ENCODE measurements around the gene TAC4.

Gene TAC4

GRCh38 chr17:49846938-49847712 lies 744 bp downstream of the TAC4 start:
- Histone ChIP-seq H3K27ac (ENCODE audit: poor library complexity, severe bottlenecking) (no peak overlapping the region), H3K27me3 (ENCODE audit: insufficient read depth, poor library complexity, severe bottlenecking) (peaks cover 15% of the 10 kb centered on the region), H3K4me3 (ENCODE audit: severe bottlenecking) (no peak overlapping the region), H3K4me1 (ENCODE audit: insufficient read depth, poor library complexity, severe bottlenecking) (no peaks in the 10 kb centered on the region), H3K36me3 (ENCODE audit: low read depth) (no peaks in the 10 kb centered on the region), H3K9me3 (ENCODE audit: severe bottlenecking) (no peaks in the 10 kb centered on the region)
- no peak for TF ChIP-seq CTCF (IDR thresholded peaks at IDR 0.05; ENCODE audit: poor library complexity, severe bottlenecking)
- DNase-seq (ENCODE audit: low spot score) (no peak), ATAC-seq (ENCODE audit: low read depth) (no peak)

GRCh38 chr17:49845321-49845720 lies 2.5 kb downstream of the TAC4 start:
- ATAC-seq (ENCODE audit: low read depth), result no peak
- Histone ChIP-seq H3K36me3 (ENCODE audit: low read depth) (no peaks in the 10 kb centered on the region), H3K27me3 (ENCODE audit: insufficient read depth, poor library complexity, severe bottlenecking) (peaks cover 2% of the 10 kb centered on the region), H3K4me3 (ENCODE audit: severe bottlenecking) (no peak overlapping the region), H3K4me1 (ENCODE audit: insufficient read depth, poor library complexity, severe bottlenecking) (no peaks in the 10 kb centered on the region), H3K9me3 (ENCODE audit: severe bottlenecking) (no peaks in the 10 kb centered on the region), H3K27ac (ENCODE audit: poor library complexity, severe bottlenecking) (no peak overlapping the region)
- no peak for DNase-seq (ENCODE audit: low spot score)
- no peak for TF ChIP-seq CTCF (IDR thresholded peaks at IDR 0.05; ENCODE audit: poor library complexity, severe bottlenecking)

- Histone ChIP-seq H3K4me3 (ENCODE audit: severe bottlenecking) (no peak overlapping the region), H3K36me3 (ENCODE audit: low read depth) (no peaks in the 10 kb centered on the region), H3K27me3 (ENCODE audit: insufficient read depth, poor library complexity, severe bottlenecking) (no peaks in the 10 kb centered on the region), H3K27ac (ENCODE audit: poor library complexity, severe bottlenecking) (no peak overlapping the region), H3K4me1 (ENCODE audit: insufficient read depth, poor library complexity, severe bottlenecking) (no peaks in the 10 kb centered on the region), H3K9me3 (ENCODE audit: severe bottlenecking) (no peaks in the 10 kb centered on the region)
- ATAC-seq (ENCODE audit: low read depth) (no peak), DNase-seq (ENCODE audit: low spot score) (no peak)
- TF ChIP-seq CTCF (IDR thresholded peaks at IDR 0.05; ENCODE audit: poor library complexity, severe bottlenecking), result peak; percentile 41
Observed at GRCh38 chr17:49843774-49844350, 4.0 kb downstream of the TAC4 start.

- Histone ChIP-seq H3K4me1 (ENCODE audit: insufficient read depth, poor library complexity, severe bottlenecking) (no peaks in the 10 kb centered on the region), H3K36me3 (ENCODE audit: low read depth) (no peaks in the 10 kb centered on the region), H3K4me3 (ENCODE audit: severe bottlenecking) (no peak overlapping the region), H3K27ac (ENCODE audit: poor library complexity, severe bottlenecking) (no peak overlapping the region), H3K9me3 (ENCODE audit: severe bottlenecking) (no peaks in the 10 kb centered on the region), H3K27me3 (ENCODE audit: insufficient read depth, poor library complexity, severe bottlenecking) (no peaks in the 10 kb centered on the region)
- no peak for DNase-seq (ENCODE audit: low spot score)
- TF ChIP-seq CTCF (IDR thresholded peaks at IDR 0.05; ENCODE audit: poor library complexity, severe bottlenecking), result no peak
- no peak for ATAC-seq (ENCODE audit: low read depth)
Observed at GRCh38 chr17:49842846-49843245, 5.0 kb downstream of the TAC4 start.

- Histone ChIP-seq H3K9me3 (ENCODE audit: severe bottlenecking) (no peaks in the 10 kb centered on the region), H3K27ac (ENCODE audit: poor library complexity, severe bottlenecking) (no peak overlapping the region), H3K27me3 (ENCODE audit: insufficient read depth, poor library complexity, severe bottlenecking) (no peaks in the 10 kb centered on the region), H3K4me3 (ENCODE audit: severe bottlenecking) (no peak overlapping the region), H3K36me3 (ENCODE audit: low read depth) (no peaks in the 10 kb centered on the region), H3K4me1 (ENCODE audit: insufficient read depth, poor library complexity, severe bottlenecking) (no peaks in the 10 kb centered on the region)
- no peak for TF ChIP-seq CTCF (IDR thresholded peaks at IDR 0.05; ENCODE audit: poor library complexity, severe bottlenecking)
- DNase-seq (ENCODE audit: low spot score), result no peak
- ATAC-seq (ENCODE audit: low read depth), result no peak
Observed at GRCh38 chr17:49842371-49842770, 5.5 kb downstream of the TAC4 start.

Data from RWPE2 (cell line).